ENCODE measurements around the gene DHX8.
"Not testable (repeated sequence)": the region's sequence is repeated elsewhere in the genome, so short reads cannot be mapped to it uniquely, and the experiment has no call there.

The DHX8 gene

DNA sequence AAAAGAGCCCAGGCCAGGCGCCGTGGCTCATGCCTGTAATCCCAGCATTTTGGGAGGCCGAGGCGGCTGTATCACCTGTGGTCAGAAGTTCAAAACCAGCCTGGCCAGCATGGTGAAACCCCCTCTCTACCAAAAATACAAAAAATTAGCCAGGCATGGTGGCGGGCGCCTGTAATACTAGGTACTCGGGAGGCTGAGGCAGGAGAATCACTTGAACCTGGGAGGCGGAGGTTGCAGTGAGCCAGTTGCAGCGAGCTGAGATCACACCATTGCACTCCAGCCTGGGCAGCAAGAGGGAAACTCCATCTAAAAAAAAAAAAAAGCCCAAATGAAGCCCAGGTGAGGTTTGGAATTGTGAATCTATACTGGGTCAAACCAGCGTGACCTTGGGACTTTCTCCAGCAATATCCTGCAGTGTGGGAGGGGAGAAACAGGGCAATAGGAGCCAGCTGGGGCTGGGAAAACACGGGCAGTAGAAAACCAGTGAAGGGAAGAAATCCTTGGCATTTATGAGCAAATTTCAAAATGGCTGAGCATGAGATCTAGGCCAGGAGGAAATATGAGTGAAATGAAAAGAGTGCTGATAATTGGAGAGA, 8.2 kb upstream of the DHX8 start:
- Histone ChIP-seq H3K4me3 (no peak overlapping the region), H3K27ac (no peak overlapping the region)
- TF ChIP-seq, protein P1, sequence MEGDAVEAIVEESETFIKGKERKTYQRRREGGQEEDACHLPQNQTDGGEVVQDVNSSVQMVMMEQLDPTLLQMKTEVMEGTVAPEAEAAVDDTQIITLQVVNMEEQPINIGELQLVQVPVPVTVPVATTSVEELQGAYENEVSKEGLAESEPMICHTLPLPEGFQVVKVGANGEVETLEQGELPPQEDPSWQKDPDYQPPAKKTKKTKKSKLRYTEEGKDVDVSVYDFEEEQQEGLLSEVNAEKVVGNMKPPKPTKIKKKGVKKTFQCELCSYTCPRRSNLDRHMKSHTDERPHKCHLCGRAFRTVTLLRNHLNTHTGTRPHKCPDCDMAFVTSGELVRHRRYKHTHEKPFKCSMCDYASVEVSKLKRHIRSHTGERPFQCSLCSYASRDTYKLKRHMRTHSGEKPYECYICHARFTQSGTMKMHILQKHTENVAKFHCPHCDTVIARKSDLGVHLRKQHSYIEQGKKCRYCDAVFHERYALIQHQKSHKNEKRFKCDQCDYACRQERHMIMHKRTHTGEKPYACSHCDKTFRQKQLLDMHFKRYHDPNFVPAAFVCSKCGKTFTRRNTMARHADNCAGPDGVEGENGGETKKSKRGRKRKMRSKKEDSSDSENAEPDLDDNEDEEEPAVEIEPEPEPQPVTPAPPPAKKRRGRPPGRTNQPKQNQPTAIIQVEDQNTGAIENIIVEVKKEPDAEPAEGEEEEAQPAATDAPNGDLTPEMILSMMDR (IDR thresholded peaks at IDR 0.05), result no peak
- no peak for DNase-seq (ENCODE audit: low spot score)

DNA sequence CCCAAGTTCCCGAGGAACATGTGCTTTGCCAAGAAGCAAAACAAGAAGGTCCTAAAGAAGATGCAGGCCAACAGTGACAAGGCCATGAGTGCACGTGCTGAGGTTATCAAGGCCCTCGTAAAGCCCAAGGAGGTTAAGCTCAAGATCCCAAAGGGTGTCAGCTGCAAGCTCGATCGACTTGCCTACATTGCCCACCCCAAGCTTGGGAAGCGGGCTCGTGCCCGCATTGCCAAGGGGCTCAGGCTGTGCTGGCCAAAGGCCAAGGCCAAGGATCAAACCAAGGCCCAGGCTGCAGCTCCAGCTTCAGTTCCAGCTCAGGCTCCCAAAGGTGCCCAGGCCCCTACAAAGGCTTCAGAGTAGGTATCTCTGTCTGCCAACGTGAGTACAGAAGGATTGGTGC, 7.5 kb upstream of the DHX8 start:
- not testable (repeated sequence) for DNase-seq (ENCODE audit: low spot score); H3K4me3 ChIP-seq; H3K27ac ChIP-seq

DNA sequence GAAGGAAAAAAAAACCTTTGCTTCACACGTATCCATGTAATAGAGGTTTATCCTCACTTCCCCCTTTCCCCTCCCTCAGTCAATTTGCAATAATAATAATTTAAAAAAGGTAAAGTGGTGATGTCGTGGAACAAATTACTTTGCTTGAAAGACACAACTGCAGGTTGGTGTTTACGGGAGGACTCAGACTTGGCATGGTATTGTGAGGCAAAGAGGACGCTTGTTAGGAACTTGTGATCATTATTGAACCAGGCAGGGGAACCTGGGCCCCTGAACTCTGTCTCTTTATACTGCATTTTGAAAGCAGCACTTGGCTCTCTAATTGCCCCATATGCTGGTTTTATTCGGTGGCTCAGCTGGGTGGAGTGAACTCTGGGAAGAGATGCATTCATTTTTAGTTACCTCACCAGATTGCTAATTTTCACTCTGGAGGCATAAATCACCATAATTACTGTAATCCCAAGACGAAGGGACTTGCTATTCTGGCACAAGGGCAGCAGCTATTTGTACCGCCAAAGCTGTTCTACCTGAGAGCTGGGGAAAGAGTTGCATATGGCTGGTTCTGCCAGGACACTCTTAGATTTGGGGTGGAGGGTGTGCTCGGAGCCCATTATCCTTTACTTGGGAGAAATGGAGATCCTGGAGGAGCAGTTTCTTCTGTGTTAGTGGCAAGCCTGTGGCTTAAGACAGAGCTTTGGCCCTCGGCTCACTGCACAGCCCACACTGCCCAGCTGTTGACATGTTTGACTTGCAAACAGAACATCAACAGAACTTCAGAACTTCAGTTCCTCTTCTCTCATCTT, 5.7 kb upstream of the DHX8 start:
- DNase-seq (ENCODE audit: low spot score), result no peak
- Histone ChIP-seq H3K27ac (no peak overlapping the region), H3K4me3 (no peak overlapping the region)
- TF ChIP-seq, protein P1 (IDR thresholded peaks at IDR 0.05), result no peak

DNA sequence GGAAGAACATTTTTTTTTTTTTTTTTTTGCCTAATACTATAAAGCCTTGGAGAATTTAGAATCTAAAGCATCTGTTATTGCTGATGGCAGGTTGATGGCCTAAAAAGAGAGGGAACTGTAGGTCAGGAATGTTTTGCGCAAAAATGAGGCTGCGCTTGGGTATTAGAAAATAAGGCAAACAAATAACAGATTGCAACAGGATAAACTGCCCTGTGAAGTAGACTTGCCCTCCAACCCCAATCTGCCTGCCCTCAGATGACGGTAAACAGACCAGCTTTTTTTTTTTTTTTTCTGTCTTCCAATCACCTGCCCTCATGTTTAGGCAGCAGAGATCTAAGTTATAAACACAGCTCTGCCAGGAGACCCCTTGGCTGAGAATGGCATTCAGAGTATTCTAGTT, 3.8 kb upstream of the DHX8 start:
- DNase-seq (ENCODE audit: low spot score), result no peak
- TF ChIP-seq, protein P1 (IDR thresholded peaks at IDR 0.05), result no peak
- no peak overlapping the region for H3K27ac ChIP-seq
- H3K4me3 ChIP-seq, result no peak overlapping the region

DNA sequence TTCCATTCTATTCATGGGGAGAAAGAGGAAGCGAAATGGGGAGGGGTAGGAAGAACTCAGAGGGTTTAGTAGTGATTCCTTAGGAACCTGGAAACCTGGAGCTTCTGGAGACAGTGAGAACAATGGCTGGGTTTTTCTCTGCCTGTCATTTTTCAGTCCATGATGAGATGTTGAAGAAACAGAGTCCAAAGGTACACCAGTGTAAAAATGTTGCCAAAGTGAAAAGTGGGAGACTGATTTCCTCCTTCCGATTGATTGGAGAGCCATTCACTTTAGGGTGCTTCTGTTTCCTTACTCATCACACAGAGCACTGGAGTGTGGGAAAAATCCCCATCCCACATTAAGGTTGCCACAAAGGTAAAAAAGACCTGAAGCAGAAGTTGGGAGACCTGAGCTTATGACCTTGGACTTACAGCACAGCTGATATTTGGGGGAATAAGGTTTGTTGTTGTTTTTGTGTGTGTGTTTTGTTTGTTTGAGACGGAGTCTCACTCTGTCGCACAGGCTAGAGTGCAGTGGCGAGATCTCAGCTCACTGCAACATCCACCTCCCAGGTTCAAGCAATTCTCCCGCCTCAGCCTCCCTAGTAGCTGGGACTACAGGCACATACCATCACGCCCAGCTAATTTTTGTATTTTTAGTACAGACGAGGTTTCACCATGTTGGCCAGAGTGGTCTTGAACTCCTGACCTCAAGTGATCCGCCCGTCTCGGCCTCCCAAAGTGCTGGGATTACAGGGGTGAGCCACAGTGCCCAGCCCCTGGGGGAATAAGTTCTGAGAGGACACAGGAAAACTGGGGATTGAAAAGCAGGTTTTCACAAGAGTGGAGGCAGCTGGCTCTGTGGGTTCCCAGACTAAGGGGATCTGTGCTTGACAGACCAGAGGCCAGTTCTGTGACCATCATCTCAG, 1.4 kb upstream of the DHX8 start:
- Histone ChIP-seq H3K4me3 (no peak overlapping the region), H3K27ac (no peak overlapping the region)
- TF ChIP-seq, protein P1 (IDR thresholded peaks at IDR 0.05), result no peak
- DNase-seq (ENCODE audit: low spot score), result no peak

DNA sequence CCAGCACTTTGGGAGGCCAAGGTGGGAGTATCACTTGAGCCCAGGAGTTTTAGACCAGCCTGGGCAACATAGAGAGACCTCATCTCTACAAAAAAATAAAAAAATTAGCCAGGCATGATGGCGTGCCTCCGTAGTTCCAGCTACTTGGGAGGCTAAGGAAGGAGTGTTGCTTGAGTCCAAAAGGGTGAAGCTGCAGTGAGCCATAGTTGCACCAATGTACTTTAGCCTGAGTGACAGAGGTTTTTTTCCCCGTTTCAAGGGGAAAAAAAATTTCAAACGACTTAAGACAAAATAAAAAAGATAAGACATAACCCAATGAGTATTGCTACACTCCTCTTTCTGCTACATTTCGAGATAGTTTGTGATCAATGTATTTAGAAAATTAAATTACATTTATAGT, 6.8 kb downstream of the DHX8 start:
- TF ChIP-seq, protein P1 (IDR thresholded peaks at IDR 0.05), result no peak
- H3K4me3 ChIP-seq, result no peak overlapping the region
- no peak for DNase-seq (ENCODE audit: low spot score)
- no peak overlapping the region for H3K27ac ChIP-seq

DNA sequence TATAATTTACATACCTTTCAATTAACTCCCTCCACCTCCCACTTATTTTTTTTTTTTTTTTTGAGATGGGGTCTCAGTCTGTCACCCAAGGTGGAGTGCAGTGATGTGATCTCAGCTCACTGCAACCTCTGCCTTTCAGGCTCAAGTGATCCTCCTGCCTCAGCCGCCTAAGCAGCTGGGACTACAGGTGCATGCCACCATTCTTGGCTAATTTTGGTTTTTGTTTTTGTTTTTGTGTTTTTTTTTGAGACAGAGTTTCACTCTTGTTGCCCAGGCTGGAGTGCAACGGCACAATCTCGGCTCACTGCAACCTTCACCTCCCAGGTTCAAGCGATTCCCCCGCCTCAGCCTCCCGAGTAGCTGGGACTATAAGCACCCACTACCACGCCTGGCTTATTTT, 25.7 kb downstream of the DHX8 start:
- H3K4me3 ChIP-seq; DNase-seq (ENCODE audit: low spot score); H3K27ac ChIP-seq: not testable (repeated sequence)

DNA sequence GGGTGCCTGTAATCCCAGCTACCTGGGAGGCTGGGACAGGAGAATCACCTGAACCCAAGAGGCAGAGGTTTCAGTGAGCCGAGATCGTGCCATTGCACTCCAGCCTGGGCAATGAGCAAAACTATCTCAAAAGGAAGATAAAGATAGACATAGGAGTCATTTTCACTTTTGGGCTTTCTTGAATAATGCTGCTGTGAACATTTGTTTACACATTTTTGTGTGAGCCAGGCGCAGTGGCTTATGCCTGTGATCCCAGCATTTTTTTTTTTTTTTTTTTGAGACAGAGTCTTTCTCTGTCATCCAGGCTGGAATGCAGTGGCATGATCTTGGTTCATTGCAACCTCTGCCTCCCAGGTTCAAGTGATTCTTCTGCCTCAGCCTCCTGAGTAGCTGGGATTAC, 27.4 kb downstream of the DHX8 start:
- DNase-seq (ENCODE audit: low spot score); H3K4me3 ChIP-seq; H3K27ac ChIP-seq: not testable (repeated sequence)
